CD14-positive monocyte (primary cell): ENCODE measurements around the gene ADAMTSL2. TPM values are rescaled to one million over a fixed set of nuclear protein-coding genes. Genes with fewer than 3 reads are reported as not detected.

Experiments used
- DNase-seq, 3 donors: peaks; one replicate each; pipeline ENCODE4 v3.0.0-alpha.2; 2011 to 2022
- H2AFZ ChIP-seq: 2 replicates; pipeline ENCODE4 v1.6.0; 2012; ENCODE audit warnings: mild to moderate bottlenecking, low read depth, low read length, inconsistent platforms; ENCODE audit not compliant: insufficient read depth, poor library complexity, severe bottlenecking
- H3K27ac ChIP-seq, 2 donors: 1 replicate in 1 of 2; 2 replicates in 1 of 2; pipeline ENCODE4 v1.5.1; 2012 to 2013; ENCODE audit warnings: low read length in 2 of 2, control low read depth in 1 of 2, inconsistent platforms in 1 of 2, low read depth in 1 of 2, mild to moderate bottlenecking in 1 of 2
- H3K27me3 ChIP-seq, 2 donors: one replicate each; pipeline versions ENCODE4 v1.6.0 to v1.6.1; 2011 to 2013; ENCODE audit warnings: low read length in 2 of 2; ENCODE audit not compliant: control insufficient read depth in 2 of 2, insufficient read depth in 2 of 2
- H3K36me3 ChIP-seq, 2 donors: replicated peaks in 1 of 2; 1 replicate in 1 of 2; 2 replicates in 1 of 2; pipeline versions ENCODE4 v1.5.1 to v1.6.1; 2012 to 2013; ENCODE audit warnings: low read length in 2 of 2, control low read depth in 1 of 2, inconsistent platforms in 1 of 2, mild to moderate bottlenecking in 1 of 2; ENCODE audit not compliant: insufficient read depth in 2 of 2, control insufficient read depth in 1 of 2
- H3K4me1 ChIP-seq, 2 donors: 1 replicate in 1 of 2; 2 replicates in 1 of 2; pipeline versions ENCODE4 v1.5.1 to v1.6.1; 2012 to 2013; ENCODE audit warnings: low read length in 2 of 2, control low read depth in 1 of 2, inconsistent platforms in 1 of 2, mild to moderate bottlenecking in 1 of 2, moderate library complexity in 1 of 2; ENCODE audit not compliant: insufficient read depth in 2 of 2, control insufficient read depth in 1 of 2
- H3K4me2 ChIP-seq: replicated peaks from 2 replicates; pipeline ENCODE3; 2012; ENCODE audit warnings: low read length, moderate library complexity, mild to moderate bottlenecking; ENCODE audit not compliant: poor library complexity, severe bottlenecking; ENCODE audit errors: extremely low read depth
- H3K4me3 ChIP-seq, 3 experiments: fragments of 200-600 bp in 1 of 3; sonication (generic) in 1 of 3; replicated peaks in 1 of 3; 1 replicate in 2 of 3; 2 replicates in 1 of 3; pipeline ENCODE4 v1.5.1; 2011 to 2013; ENCODE audit warnings: low read length in 3 of 3, mild to moderate bottlenecking in 3 of 3, control low read depth in 2 of 3, low read depth in 2 of 3, inconsistent platforms in 1 of 3, moderate library complexity in 1 of 3
- H3K79me2 ChIP-seq: 2 replicates; pipeline ENCODE4 v1.6.0; 2012; ENCODE audit warnings: mild to moderate bottlenecking, control low read depth, inconsistent platforms, low read length, moderate library complexity; ENCODE audit not compliant: insufficient read depth
- H3K9ac ChIP-seq: 2 replicates; pipeline ENCODE4 v1.6.0; 2017; ENCODE audit warnings: low read length, mild to moderate bottlenecking; ENCODE audit not compliant: insufficient read depth, poor library complexity, severe bottlenecking
- H3K9me3 ChIP-seq, 2 donors: replicated peaks in 1 of 2; 1 replicate in 1 of 2; 2 replicates in 1 of 2; pipeline versions ENCODE4 v1.5.1 to v1.6.1; 2012 to 2013; ENCODE audit warnings: low read length in 2 of 2, control low read depth in 1 of 2; ENCODE audit not compliant: control insufficient read depth in 1 of 2, insufficient read depth in 1 of 2
- H4K20me1 ChIP-seq: 2 replicates; pipeline ENCODE4 v1.6.0; 2012; ENCODE audit warnings: mild to moderate bottlenecking, low read length, control low read depth, moderate library complexity; ENCODE audit not compliant: insufficient read depth
- H3K27ac Mint-ChIP-seq, 7 donors: one replicate each; pipeline ENCODE4 v1.8.0; 2020; ENCODE audit warnings: mild to moderate bottlenecking in 7 of 7, mixed read lengths in 7 of 7, moderate library complexity in 6 of 7, inconsistent platforms in 2 of 7
- H3K27me3 Mint-ChIP-seq, 3 donors: one replicate each; pipeline ENCODE4 v1.8.0; 2021 to 2022; ENCODE audit warnings: low read depth in 3 of 3, mild to moderate bottlenecking in 3 of 3, mixed read lengths in 3 of 3, moderate library complexity in 3 of 3, inconsistent platforms in 1 of 3
- H3K36me3 Mint-ChIP-seq, 2 donors: one replicate each; pipeline ENCODE4 v1.8.0; 2020; ENCODE audit warnings: mixed read lengths in 2 of 2, inconsistent platforms in 1 of 2, mild to moderate bottlenecking in 1 of 2
- H3K4me1 Mint-ChIP-seq: one replicate; pipeline ENCODE4 v1.8.0; 2020; ENCODE audit warnings: mild to moderate bottlenecking, mixed read lengths
- H3K4me3 Mint-ChIP-seq, 2 donors: one replicate each; pipeline ENCODE4 v1.8.0; 2020; ENCODE audit warnings: mild to moderate bottlenecking in 2 of 2, mixed read lengths in 2 of 2, moderate library complexity in 1 of 2
- H3K9me3 Mint-ChIP-seq, 7 donors: one replicate each; pipeline ENCODE4 v1.8.0; 2020 to 2022; ENCODE audit warnings: mixed read lengths in 7 of 7, mild to moderate bottlenecking in 6 of 7, moderate library complexity in 6 of 7, inconsistent platforms in 2 of 7
- CTCF ChIP-seq: fragments of 200-600 bp; IDR thresholded peaks from one replicate; pipeline ENCODE4 v1.8.0; 2022; ENCODE audit warnings: antibody characterized with exemption, mild to moderate bottlenecking
- WGBS: methylation state at CpG from one replicate; pipeline ENCODE4 v1.1.5; 2013; ENCODE audit warnings: missing lambda C conversion rate; ENCODE audit not compliant: insufficient coverage; 5-methylcytosine and 5-hydroxymethylcytosine counted together
- intact Hi-C, 2 donors: fragments of 100-400 bp; cut with micrococcal nuclease; formaldehyde crosslinking; loops; one replicate each; pipeline versions ENCODE4 v1.15.0 to v1.15.1; 2023
- polyA plus RNA-seq, 3 donors: library from polyadenylated mRNA; depleted of rRNA in 1 of 3; unstranded in 2 of 3; stranded (reverse) in 1 of 3; fragments of 300-500 nt in 2 of 3; fragments of >200 nt in 1 of 3; fragmentation: Illumina TruSeq in 2 of 3; gene quantifications; 1 replicate in 2 of 3; 2 replicates in 1 of 3; pipeline ENCODE4 v1.2.3, GENCODE V29; 2012 to 2021

The ADAMTSL2 gene
- polyA plus RNA-seq, 3 donors = 0.08 TPM; not detected in 2

DNA sequence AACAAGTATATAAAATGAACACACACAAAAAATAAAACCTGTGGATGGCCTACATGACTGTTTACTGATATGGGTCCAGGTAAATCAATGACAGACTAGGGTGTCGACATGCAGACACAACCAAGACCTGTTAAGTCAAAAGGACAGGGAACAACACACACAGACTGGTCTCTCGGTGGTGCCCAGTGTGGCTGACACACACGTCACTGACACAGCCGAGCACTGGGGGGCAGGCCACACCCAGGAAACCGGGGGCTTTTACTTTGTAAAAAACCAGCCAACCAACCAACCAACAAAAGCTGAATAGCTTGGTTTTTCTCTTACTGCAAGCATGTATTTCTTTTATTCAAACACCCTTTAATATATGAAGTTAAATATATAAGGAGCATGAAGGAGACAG is 69.7 kb downstream of the ADAMTSL2 start:
- no peak overlapping the region for H3K9ac ChIP-seq
- H3K4me3 ChIP-seq = no peak overlapping the region
- H3K27me3 ChIP-seq = peaks cover 0 to 8% of the 10 kb centered on the region in 2 donors
- Mint-ChIP-seq H3K4me1 (no peaks in the 10 kb centered on the region), H3K27ac (no peak overlapping the region), H3K27me3 (peaks cover 5 to 26% (median 18%) of the 10 kb centered on the region in 3 donors), H3K9me3 (no peaks in the 10 kb centered on the region), H3K4me3 (no peak overlapping the region), H3K36me3 (no peaks in the 10 kb centered on the region)
- no peak for TF ChIP-seq CTCF
- H3K79me2 ChIP-seq = no peaks in the 10 kb centered on the region
- no peak overlapping the region for H2AFZ ChIP-seq
- 44% methylated on average over 4 of the region's 5 CpGs for WGBS
- H3K4me2 ChIP-seq = no peak overlapping the region
- peaks cover 1 to 6% of the 10 kb centered on the region in 2 donors for H3K9me3 ChIP-seq
- H3K4me1 ChIP-seq = no peaks in the 10 kb centered on the region
- intact Hi-C loops = no loop called here
- H4K20me1 ChIP-seq = no peaks in the 10 kb centered on the region
- no peak overlapping the region for H3K27ac ChIP-seq
- no peaks in the 10 kb centered on the region for H3K36me3 ChIP-seq
- no peak for DNase-seq

- intact Hi-C loops = no loop called here
- H3K27me3 ChIP-seq = peaks cover 0 to 13% of the 10 kb centered on the region in 2 donors
Measured at GRCh38 chr9:133604856-133605255, 70.4 kb downstream of the ADAMTSL2 start.

More at GRCh38 chr9:133604856-133605255, 70.4 kb downstream of the ADAMTSL2 start:
- peaks cover 8 to 31% (median 23%) of the 10 kb centered on the region in 3 donors for H3K27me3 Mint-ChIP-seq
- H3K27ac ChIP-seq = no peak overlapping the region
- H3K79me2 ChIP-seq = no peaks in the 10 kb centered on the region
- H3K27ac Mint-ChIP-seq = no peak overlapping the region
- H2AFZ ChIP-seq = no peak overlapping the region
- H3K4me1 ChIP-seq = no peaks in the 10 kb centered on the region
- no peaks in the 10 kb centered on the region for H3K36me3 Mint-ChIP-seq
- H3K9me3 ChIP-seq = no peaks in the 10 kb centered on the region
- 71% methylated on average over 14 of the region's 14 CpGs for WGBS
- peak overlapping the region in 1 of 2 donors; percentile 46 for H3K4me3 Mint-ChIP-seq
- H3K4me1 Mint-ChIP-seq = no peaks in the 10 kb centered on the region
- no peaks in the 10 kb centered on the region for H3K36me3 ChIP-seq
- no peak overlapping the region for H3K9ac ChIP-seq
- H3K4me3 ChIP-seq = no peak overlapping the region
- no peak for DNase-seq
- no peak for TF ChIP-seq CTCF
- H3K9me3 Mint-ChIP-seq = peaks cover 0 to 5% (median 0%) of the 10 kb centered on the region in 7 donors
- no peak overlapping the region for H3K4me2 ChIP-seq
- no peaks in the 10 kb centered on the region for H4K20me1 ChIP-seq
